ENCODE data around the gene HEBP2. TPM values are rescaled to one million over a fixed set of nuclear protein-coding genes. Genes with fewer than 3 reads are reported as not detected.

Gene HEBP2
- total RNA-seq, 4 donors from 2014 or later, result 30.4 to 85.8 (median 46.6) TPM

GRCh38 chr6:138427701-138428100, 23.7 kb downstream of the HEBP2 start:
- Histone ChIP-seq H3K9me3 (no peaks in the 10 kb centered on the region), H3K4me1 (peaks cover 0 to 8% (median 0%) of the 10 kb centered on the region in 4 donors), H3K27ac (no peak overlapping the region), H3K27me3 (no peaks in the 10 kb centered on the region), H3K36me3 (peaks cover 0 to 68% (median 0%) of the 10 kb centered on the region in 3 donors), H3K4me3 (no peak overlapping the region)
- no peak for DNase-seq
- TF ChIP-seq POLR2A (IDR thresholded peaks at IDR 0.05), result no peak
- TF ChIP-seq, protein P1, sequence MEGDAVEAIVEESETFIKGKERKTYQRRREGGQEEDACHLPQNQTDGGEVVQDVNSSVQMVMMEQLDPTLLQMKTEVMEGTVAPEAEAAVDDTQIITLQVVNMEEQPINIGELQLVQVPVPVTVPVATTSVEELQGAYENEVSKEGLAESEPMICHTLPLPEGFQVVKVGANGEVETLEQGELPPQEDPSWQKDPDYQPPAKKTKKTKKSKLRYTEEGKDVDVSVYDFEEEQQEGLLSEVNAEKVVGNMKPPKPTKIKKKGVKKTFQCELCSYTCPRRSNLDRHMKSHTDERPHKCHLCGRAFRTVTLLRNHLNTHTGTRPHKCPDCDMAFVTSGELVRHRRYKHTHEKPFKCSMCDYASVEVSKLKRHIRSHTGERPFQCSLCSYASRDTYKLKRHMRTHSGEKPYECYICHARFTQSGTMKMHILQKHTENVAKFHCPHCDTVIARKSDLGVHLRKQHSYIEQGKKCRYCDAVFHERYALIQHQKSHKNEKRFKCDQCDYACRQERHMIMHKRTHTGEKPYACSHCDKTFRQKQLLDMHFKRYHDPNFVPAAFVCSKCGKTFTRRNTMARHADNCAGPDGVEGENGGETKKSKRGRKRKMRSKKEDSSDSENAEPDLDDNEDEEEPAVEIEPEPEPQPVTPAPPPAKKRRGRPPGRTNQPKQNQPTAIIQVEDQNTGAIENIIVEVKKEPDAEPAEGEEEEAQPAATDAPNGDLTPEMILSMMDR (IDR thresholded peaks at IDR 0.05), result no peak

DNA sequence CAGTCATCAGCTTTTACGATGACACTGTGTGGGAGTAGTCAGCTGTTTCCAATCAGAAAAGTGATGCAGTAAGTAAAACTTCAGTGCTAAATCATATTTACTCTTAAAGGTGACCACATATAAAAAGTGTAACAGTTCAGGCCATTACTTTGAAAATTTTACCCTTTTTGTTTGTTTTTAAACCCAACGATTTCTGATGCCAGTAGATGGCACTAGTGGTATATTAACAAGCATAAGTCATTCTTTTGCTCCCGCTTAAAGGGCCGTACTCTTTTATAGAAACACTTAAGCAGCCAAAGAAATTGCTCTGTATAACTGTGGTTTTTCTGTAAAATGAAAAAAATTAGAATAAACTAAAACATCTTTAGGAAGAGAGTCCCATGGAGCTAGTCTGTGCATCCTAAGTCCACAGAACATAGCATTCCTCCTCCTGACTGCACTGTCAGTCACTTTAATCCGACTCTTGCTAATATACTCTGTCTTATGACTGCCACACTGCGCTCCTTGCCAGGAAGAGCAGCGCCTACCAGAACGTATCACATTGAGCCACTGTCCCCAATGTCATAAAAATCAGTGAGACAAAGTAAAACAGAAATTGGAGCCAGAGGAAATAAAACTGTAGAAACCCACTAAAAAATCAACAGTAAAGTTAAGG, 25.0 kb downstream of the HEBP2 start:
- Histone ChIP-seq H3K36me3 (peaks cover 0 to 76% (median 0%) of the 10 kb centered on the region in 3 donors), H3K4me1 (peaks cover 0 to 8% (median 0%) of the 10 kb centered on the region in 4 donors), H3K27me3 (no peaks in the 10 kb centered on the region), H3K9me3 (no peaks in the 10 kb centered on the region), H3K27ac (no peak overlapping the region), H3K4me3 (no peak overlapping the region)
- TF ChIP-seq, protein P1 (IDR thresholded peaks at IDR 0.05), result peak; percentile 29 to 77 (median 66)
- no peak for TF ChIP-seq POLR2A (IDR thresholded peaks at IDR 0.05)
- DNase-seq, result no peak

- DNase-seq, result no peak
- Histone ChIP-seq H3K9me3 (no peaks in the 10 kb centered on the region), H3K27ac (peak overlapping the region in 1 of 4 donors; percentile 2), H3K4me3 (no peak overlapping the region), H3K36me3 (peaks cover 0 to 70% (median 0%) of the 10 kb centered on the region in 3 donors), H3K4me1 (peaks cover 0 to 8% (median 0%) of the 10 kb centered on the region in 4 donors), H3K27me3 (no peaks in the 10 kb centered on the region)
- TF ChIP-seq POLR2A (IDR thresholded peaks at IDR 0.05), result no peak
- TF ChIP-seq, protein P1 (IDR thresholded peaks at IDR 0.05), result no peak
Observed at GRCh38 chr6:138429761-138430160, 25.7 kb downstream of the HEBP2 start.

DNA sequence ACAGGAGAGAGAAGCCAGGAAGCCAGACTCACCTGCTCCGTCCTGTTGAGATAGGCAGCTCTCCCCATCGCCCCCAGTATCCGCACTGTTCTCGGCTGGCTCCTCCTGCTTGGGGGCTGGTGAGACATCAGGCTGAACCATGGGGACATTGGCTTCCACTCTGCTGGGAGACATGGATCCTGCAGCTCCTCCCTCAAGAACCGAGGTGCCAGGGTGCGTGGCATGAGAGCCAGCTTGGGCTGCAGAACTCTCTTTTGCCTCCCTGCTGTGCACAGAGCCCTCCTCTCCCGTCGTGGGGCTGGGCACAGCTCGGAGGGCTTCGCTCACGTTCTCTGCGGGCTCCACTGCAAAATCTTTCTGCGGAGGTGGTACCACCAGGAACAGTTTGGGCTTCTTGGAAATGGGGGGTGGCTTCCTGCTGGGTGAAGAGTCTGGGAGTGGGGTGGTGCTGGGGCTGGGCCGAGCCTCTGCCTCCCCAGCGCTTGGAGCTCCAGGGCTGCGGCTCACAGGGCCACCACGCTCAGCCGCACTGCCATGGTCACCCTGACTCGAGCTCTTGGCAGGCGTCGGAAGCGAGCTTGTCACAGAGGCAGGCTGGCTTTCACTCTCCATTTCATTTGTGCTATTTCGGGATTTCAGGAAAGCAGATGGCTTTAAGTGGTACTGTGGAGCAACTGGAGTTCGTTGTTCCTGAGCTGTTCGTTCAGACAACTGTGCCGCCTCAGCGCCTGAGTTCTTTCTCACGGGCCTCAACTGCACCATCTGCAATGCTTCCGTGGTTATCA, 26.5 kb downstream of the HEBP2 start:
- H3K27ac ChIP-seq, result no peak overlapping the region
- TF ChIP-seq, protein P1 (IDR thresholded peaks at IDR 0.05), result no peak
- H3K4me1 ChIP-seq, result peaks cover 0 to 8% (median 0%) of the 10 kb centered on the region in 4 donors
- no peaks in the 10 kb centered on the region for H3K27me3 ChIP-seq
- H3K9me3 ChIP-seq, result no peaks in the 10 kb centered on the region
- DNase-seq, result no peak
- peaks cover 0 to 62% (median 0%) of the 10 kb centered on the region in 3 donors for H3K36me3 ChIP-seq
- H3K4me3 ChIP-seq, result no peak overlapping the region

- no peak for DNase-seq
- Histone ChIP-seq H3K27me3 (no peaks in the 10 kb centered on the region), H3K9me3 (no peaks in the 10 kb centered on the region), H3K4me3 (no peak overlapping the region), H3K27ac (no peak overlapping the region), H3K4me1 (peaks cover 0 to 8% (median 0%) of the 10 kb centered on the region in 4 donors), H3K36me3 (peaks cover 0 to 56% (median 0%) of the 10 kb centered on the region in 3 donors)
- TF ChIP-seq, protein P1 (IDR thresholded peaks at IDR 0.05), result no peak
- no peak for TF ChIP-seq POLR2A (IDR thresholded peaks at IDR 0.05)
Observed at GRCh38 chr6:138431256-138432062, 27.4 kb downstream of the HEBP2 start.
